ENCODE measurements around the gene TBXAS1.

The TBXAS1 gene

GRCh38 chr7:139949629-139950028 lies 120.6 kb downstream of the TBXAS1 start:
- DNase-seq: no peak

DNA sequence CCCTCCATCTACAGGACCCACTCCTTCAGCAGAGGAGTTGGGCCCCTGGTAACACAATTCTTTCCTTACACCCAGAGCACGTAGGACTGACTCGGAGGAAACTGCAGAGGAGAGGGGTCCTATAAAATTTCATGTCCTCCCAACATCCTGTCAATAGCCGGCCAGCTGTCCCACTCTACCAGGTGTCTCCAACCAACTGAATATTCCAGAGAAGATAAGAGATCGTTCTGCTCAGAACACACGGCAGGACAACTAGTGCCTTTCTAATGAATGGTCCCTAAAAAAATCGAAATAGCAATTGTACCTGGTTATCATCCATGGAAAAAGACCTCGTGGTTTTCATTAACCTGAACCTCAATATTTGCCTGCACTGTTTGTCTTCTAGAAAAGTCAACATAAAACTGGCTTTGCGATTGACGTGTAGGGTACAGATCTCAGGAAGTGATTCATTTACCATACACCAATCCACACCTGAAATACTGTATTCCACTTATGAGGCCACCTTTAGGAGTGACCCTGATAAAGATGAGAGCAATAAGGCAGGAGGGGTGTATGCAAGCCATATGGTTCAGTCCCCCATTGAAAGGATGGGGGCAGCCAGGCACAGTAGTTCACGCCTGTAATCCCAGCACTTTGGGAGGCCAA lies 121.9 kb downstream of the TBXAS1 start:
- peak in 1 of 2 experiments; percentile 11 for DNase-seq

- no peak for DNase-seq
Observed at GRCh38 chr7:139953229-139953628, 124.2 kb downstream of the TBXAS1 start.

DNA sequence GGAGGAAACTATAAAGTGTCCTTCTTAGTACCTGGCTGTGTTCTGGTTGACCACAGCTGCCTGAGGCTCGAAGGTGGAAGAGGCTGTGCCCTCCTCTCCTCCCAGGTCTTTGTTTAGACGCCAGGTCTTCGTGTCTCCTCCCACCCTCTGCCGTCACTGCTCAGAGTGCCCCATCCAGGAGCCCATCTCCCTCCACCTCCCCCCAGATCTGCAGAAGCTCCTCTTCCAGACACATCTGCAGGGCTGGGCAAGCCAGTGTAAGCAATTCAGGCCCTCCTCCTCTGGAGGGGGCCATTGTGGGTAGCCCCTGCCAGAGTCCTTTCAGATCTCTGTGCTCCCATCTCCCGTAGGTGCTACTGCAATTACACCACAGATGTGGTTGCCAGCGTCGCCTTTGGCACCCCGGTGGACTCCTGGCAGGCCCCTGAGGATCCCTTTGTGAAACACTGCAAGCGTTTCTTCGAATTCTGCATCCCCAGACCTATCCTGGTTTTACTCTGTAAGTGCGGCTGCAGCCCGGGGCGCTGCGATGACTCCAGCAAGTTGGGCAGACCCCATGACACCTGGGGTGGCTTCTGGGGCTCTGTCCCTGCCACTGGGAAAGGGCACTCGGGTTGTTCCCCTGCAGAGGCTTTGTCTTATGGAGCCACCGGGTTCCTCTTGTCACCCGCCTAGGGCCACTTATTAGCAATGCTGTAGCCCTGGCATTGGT lies 126.2 kb downstream of the TBXAS1 start:
- DNase-seq: no peak

- no peak for DNase-seq
Observed at GRCh38 chr7:139958599-139959284, 129.7 kb downstream of the TBXAS1 start.

DNA sequence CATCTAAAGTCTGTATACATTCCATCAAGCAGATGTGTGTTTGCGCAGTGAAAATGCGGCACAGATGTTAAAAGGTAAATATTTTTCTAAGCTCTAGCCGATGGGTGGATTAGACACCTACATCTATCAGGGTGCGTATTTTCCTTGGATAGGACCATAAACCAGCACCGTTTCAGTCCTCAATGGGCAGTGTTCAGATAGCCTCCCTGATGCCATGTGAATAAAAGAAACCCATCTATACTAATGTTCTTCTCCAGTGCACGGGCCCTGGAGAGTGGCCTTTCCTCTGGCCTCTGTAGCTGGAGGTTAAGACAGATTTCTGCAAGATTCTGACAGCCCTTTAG lies 130.2 kb downstream of the TBXAS1 start:
- DNase-seq: no peak

DNA sequence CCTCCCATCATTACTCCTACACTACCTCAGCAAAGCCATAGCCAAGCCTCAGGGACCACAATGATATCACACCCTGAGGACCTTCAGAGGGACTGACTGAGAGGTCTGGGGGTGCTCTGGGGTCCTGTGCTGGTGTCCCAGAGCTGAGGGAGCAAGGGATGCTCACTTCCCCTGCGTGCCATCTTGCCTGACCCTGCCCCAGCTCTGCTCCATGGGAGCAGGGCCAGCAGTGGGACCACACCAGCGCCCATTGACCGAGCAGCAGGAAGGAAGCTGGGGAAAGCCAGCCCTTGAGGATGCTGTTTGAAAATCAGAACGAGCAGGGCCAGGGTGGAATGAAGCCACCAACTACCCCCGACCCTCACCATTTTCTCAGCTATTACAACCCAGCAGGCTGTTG lies 130.7 kb downstream of the TBXAS1 start:
- no peak for DNase-seq

GRCh38 chr7:139960157-139960556 lies 131.1 kb downstream of the TBXAS1 start:
- DNase-seq: no peak

- no peak for DNase-seq
Observed at GRCh38 chr7:139965942-139966628, 137.0 kb downstream of the TBXAS1 start.

- DNase-seq: no peak
Observed at GRCh38 chr7:139966949-139967348, 137.9 kb downstream of the TBXAS1 start.

DNA sequence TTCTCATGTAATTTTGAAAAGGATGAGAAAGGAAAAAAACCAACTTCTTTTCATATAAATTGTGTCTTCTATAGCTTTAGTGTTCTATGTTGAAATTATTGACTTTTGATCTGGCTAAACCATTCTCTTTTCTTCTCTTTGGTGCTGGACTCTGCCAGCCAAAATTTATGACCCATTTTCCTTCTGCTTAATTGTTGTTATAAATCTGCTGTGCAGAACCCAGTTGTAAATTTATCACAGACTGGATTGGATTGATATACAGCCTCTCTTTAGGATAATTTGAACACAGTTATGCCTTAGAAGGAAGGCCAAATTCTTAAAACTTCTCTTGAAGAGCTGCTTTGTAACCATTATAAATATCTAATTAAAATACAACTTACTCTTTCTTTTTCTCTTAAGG lies 139.9 kb downstream of the TBXAS1 start:
- DNase-seq: no peak

- DNase-seq: peak; percentile 82 to 85
Observed at GRCh38 chr7:139972029-139972428, 143.0 kb downstream of the TBXAS1 start.

GRCh38 chr7:139973101-139974050 lies 144.3 kb downstream of the TBXAS1 start:
- no peak for DNase-seq

DNA sequence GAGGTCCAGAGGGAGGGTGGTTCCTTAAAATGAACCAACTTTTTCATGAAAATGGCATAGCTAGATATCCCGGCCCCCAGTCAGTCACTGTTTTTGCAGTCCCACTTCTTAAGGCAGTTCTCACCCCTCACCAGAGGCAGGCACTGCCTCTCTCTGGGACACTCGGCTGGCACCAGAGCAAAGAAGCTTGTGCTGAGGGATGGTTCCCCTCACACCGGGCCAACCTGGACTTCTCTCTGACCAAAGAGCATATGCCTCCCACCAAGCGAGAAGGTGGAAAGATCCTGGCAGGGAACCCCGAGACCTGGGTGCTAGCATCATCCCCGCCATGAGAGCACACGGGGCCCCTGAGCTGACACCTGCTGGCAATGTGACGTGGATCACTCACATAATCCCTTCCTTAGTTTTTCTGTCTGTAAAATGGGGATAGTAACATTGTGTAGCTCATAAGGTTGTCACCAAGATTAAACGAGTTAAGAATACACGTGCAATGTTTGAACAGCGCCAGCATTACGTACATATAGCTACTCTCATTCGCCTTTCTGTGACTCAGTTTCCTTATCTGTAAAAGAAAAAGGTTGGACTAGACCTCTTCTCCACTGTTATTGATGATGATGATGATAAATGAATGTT lies 145.2 kb downstream of the TBXAS1 start:
- DNase-seq: no peak

DNA sequence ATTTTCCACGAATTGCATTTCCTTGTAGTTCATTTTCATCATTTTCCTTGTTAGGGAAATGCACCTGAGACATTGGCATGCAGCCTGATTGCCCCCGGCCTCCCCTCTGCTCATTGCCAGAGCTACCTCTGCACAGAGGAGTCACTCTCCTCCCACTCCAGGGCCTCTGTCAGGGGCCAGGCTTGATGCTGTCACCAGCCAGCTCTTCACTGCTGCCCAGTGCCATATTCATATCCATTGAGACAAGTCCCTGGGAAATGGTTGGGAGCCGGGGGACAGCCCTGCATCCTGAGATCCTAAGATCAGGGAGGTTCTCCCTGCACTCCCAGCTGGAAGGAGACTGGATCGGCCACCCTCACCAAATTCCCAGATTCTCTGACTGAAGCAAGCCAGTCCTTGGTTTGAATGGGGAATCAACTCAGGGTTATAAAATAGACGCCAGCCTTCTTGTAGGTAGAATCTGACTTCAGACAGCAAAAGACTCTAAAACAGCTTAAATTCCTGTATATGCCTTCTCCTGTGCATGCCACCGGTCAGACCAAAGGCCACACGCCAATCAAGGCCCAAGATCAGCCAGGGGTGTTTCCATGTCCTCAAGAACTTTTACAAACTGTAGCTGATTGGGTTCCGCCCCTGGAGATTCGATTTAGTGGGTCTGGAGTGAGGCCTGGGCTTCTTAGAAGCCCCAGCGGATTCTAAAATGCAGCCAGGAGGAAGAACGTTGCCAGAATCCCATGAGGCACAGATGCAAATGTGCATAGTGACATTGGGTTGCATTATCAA lies 147.2 kb downstream of the TBXAS1 start:
- no peak for DNase-seq

GRCh38 chr7:139976838-139977656 lies 148.0 kb downstream of the TBXAS1 start:
- DNase-seq: no peak

GRCh38 chr7:139981511-139981895 lies 152.4 kb downstream of the TBXAS1 start:
- DNase-seq: no peak

- DNase-seq: no peak
Observed at GRCh38 chr7:139982927-139983920, 154.2 kb downstream of the TBXAS1 start.

Data from NCI-H526 (cell line).